ENCODE results near the gene CALD1.

CALD1 gene

GRCh38 chr7:134763960-134764359 lies 15.5 kb upstream of the CALD1 start:
- no peak for DNase-seq (ENCODE audit: low read depth, low spot score)

- no peak for DNase-seq (ENCODE audit: low read depth, low spot score)
Observed at GRCh38 chr7:134764365-134764764, 15.1 kb upstream of the CALD1 start.

GRCh38 chr7:134766779-134767519 lies 12.5 kb upstream of the CALD1 start:
- no peak for DNase-seq (ENCODE audit: low read depth, low spot score)

DNA sequence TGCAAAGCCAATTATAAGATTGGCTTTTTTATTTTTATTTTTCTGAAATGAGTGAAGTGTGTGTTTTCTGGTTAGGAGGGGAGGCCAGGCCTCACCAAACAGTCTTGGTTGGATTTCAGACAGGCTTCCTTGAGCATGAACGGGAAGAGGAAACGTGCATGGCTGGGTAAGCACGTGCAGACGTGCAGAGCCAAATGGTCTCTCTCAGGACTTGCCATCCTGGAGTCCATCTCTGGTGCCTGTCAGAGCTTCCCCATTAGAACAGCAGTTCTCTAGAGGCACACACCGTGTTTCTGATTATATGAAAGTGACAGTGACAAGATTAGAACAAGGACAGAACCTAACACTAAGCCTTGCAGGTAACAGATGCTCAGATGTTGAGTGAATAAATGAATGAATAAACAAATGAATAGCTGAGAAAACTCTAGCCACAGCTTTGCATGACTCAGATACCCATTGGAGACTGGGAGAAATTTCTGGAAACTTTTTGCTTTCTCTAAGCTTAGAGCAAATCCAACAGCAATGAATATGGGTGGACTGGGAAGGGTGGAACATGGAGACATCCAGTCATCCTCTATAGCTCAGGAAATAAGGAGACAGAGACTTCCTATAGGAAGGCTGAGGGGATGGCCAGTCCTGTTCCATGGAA lies 11.8 kb upstream of the CALD1 start:
- no peak for DNase-seq (ENCODE audit: low read depth, low spot score)

DNA sequence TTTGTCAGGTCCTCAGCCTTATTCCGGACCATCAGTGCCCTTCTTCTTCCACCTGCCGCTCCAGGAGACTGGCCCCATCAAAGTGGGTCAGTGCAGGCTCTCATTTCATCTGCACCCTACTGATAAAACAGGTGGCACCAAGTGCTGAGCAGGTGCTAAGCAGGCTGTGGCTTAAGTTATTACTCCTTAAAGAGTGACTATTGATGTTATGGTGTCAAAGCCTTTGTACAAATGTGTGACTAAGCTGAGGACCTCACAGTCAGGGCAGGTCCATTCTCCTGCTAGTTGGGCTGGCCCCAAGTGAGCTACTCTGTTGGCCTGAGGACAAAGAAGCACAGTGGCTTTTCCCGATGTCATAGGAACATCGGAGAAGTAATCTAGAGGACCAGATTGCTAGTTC lies 11.2 kb upstream of the CALD1 start:
- no peak for DNase-seq (ENCODE audit: low read depth, low spot score)

DNA sequence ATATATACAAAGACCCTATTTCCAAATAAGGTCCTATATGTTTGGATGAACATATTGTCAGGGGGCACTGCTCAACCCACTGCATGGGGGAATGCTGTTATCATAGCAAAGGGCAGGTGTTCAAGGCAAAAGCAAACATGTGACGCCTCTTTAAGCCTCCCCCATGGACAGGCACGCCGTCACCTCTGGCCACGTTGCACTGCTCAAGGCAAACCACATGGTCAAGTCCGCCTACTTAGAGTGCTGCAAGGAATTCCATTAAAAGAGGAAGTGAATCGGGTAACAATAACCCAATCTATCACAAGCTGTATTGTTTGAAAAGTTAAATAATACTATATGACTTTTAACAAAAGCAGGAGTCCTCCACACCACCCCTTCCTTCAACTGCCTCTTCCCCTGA lies 8.8 kb upstream of the CALD1 start:
- DNase-seq (ENCODE audit: low read depth, low spot score) = no peak

- no peak for DNase-seq (ENCODE audit: low read depth, low spot score)
Observed at GRCh38 chr7:134771111-134771510, 8.3 kb upstream of the CALD1 start.

DNA sequence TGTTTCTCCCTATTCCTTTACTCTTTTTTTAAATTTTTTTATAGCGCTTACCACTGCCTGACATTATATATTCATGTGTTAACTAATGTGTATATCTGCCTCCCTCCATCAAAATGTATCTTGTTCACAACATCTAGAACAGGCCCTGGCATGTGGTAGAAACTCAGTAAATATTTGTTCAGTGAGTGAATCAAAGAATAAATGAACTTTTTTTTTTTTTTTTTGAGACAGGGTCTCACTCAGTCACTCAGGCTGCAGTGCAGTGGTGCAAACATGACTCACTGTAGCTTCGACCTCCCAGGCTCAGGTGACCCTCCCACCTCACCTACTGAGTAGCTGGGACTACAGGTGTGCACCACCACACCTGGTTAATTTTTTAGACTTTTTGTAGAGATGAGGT lies 7.5 kb upstream of the CALD1 start:
- no peak for DNase-seq (ENCODE audit: low read depth, low spot score)

- DNase-seq (ENCODE audit: low read depth, low spot score) = no peak
Observed at GRCh38 chr7:134772401-134772800, 7.0 kb upstream of the CALD1 start.

DNA sequence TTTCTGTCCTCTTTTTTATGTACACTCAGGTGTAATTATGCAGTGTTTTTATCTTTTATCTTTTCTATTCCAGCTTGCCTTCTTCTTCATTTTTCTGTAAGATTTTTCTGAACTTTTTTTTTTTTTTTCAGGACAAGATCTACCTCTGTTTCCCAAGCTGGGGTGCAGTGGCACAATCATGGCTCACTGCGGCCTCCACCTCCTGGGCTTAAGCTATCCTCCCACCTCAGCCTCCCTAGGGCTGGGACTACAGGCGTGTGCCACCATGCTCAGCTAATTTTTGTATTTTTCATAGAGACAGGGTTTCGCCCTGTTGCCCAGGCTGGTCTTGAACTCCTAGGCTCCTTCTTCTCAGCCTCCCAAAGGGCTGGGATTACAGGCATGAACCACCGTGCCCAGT lies 6.3 kb upstream of the CALD1 start:
- DNase-seq (ENCODE audit: low read depth, low spot score) = no peak

DNA sequence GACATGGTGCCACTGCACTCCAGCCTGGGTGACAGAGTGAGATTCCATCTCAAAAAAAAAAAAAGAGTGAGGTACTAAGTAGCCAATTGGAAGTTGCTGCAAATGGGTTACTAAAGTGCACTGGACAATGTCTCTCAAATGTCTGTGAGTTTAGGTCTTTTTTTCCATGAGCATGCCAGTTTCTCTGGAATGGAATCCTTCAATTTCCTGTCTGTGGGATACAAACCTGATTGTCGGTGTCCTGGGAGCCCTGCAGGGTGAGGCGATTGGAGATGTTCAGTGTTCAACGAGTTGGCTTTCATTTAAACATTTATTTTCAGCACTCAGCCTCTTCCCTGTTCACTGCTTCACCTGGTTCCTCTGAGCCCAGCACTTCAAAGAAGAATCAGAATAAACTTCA lies 5.3 kb upstream of the CALD1 start:
- DNase-seq (ENCODE audit: low read depth, low spot score) = no peak

- DNase-seq (ENCODE audit: low read depth, low spot score) = no peak
Observed at GRCh38 chr7:134777470-134777869, 2.0 kb upstream of the CALD1 start.

DNA sequence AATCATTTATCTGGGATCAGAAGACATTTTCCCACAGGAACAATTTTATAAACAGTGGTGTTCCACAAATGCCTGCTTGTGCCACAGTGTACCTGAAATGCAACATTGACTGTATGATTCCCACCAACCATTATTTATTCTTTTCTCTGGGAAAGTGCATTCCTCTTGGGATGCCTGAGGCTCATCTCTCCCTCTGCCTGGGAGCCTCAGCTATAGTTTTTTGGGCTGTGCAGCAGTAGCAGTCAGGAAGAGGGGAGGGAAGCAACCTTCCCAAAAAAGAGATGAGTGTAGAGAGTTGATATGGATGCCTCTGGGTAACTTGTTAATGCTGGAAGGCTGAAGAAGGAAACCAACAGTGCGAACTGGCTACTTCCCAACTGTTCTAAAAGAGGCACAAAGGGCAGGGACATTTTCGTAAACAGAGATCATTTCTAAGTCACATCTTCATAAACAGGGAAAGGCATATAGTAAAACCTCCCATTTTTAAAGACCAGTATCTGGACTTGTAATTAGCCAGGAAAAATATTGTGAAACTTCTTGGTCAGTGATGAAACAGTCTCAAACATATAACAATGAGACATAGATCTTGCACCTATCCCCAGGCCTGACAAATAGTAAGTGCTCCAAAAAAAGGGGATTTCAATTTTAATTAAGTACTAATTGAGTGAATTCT lies 1.4 kb upstream of the CALD1 start:
- no peak for DNase-seq (ENCODE audit: low read depth, low spot score)

- DNase-seq (ENCODE audit: low read depth, low spot score) = no peak
Observed at GRCh38 chr7:134779741-134780065, 269 bp downstream of the CALD1 start.

GRCh38 chr7:134780166-134780828 lies 863 bp downstream of the CALD1 start:
- no peak for DNase-seq (ENCODE audit: low read depth, low spot score)

DNA sequence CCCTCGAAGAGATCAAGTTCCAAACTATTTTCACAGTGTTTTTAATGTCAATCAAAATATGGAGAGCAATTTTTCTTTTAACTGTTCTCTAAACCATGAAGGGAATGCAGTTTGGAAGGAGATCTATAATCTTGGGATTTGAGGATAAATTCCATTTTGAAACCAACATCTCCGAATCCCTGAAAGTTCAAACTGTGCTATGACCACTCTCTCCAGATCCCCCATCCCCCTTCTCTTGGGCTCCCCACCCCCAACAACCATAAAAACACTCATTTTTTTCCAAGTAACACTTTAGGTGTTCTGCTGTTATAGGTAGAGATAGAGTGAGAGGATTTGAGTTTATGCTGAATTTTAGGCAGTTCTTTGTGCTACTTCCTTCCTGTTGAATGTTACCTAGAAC lies 1.7 kb downstream of the CALD1 start:
- DNase-seq (ENCODE audit: low read depth, low spot score) = no peak

- no peak for DNase-seq (ENCODE audit: low read depth, low spot score)
Observed at GRCh38 chr7:134782121-134782623, 2.7 kb downstream of the CALD1 start.

DNA sequence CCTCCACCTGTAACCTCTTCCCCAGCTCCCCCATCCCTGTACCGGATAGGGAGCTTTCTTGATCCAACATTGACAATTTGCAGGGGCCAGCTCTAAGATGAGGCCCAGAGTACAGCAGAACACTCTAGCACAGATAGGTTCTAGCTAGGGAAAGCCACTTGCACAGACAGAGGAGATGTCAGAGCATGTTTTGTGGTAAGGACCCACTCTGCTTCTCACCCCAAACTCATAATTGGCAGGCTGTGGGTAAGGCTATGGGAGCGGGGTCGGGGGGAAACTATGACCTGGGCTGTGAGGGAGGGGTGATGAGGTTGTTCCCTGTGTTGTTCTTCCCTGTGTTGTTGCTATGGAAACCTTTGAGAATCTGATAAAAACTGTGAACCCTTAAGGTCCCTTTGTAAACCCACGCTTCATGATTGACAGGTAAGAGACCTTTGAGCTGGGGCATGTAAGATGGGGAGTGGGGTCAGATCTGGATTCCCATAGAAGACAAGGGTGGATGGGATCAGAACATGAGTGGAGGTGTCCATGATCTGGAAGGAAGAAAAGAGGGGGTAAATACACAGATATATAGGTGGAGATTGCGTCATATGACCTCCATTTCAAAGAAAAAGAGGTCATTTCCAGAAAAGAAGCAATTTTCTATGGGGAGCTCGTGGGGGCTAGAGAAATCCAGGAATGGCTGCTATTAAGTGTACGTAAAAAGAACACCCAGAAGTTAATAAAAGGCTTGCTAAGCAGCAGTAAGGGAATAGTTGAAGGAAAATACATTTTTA lies 4.0 kb downstream of the CALD1 start:
- no peak for DNase-seq (ENCODE audit: low read depth, low spot score)

GRCh38 chr7:134784251-134785049 lies 5.0 kb downstream of the CALD1 start:
- DNase-seq (ENCODE audit: low read depth, low spot score) = no peak

- no peak for DNase-seq (ENCODE audit: low read depth, low spot score)
Observed at GRCh38 chr7:134785842-134786241, 6.4 kb downstream of the CALD1 start.

DNA sequence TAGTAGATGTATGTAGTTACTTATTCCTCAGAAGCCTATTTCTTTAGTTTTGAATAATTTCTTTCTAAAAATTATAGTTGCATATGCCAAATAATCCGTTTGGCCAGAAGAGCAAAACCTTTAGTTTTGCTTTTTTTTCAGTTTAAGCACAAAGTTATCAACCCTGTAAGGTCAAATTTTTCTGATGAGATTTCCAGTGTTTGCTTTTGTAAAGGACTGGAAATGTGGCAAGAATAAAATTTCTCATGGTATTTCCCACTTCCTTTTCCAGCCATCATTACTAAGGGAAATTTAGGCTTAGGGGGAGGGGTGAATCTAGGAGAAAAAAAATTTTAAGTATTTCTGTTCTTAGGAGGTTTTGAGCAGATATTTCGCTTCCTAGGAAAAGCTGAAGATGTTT lies 7.6 kb downstream of the CALD1 start:
- DNase-seq (ENCODE audit: low read depth, low spot score) = no peak

All from activated naive CD8-positive, alpha-beta T cell treated with anti-CD3 and anti-CD28 coated beads, Interleukin-2, amount 50 U/mL, for 16 hours (primary cell).